Transverse colon (tissue), 4 donors: ENCODE data around the gene GRM4. TPM values are rescaled to one million over a fixed set of nuclear protein-coding genes. Genes with fewer than 3 reads are reported as not detected.

Experiments used
- DNase-seq: peaks from one replicate; pipeline ENCODE4 v3.0.0-alpha.2; 2019
- H3K27ac ChIP-seq, 4 donors: fragments of 200-600 bp; sonication (generic); 2 replicates each; pipeline ENCODE4 v1.5.1; 2016 to 2018; ENCODE audit warnings: inconsistent platforms in 4 of 4
- H3K27me3 ChIP-seq: fragments of 200-600 bp; sonication (generic); 2 replicates; pipeline ENCODE4 v1.5.1; 2017; ENCODE audit warnings: inconsistent platforms
- H3K36me3 ChIP-seq, 4 donors: fragments of 200-600 bp; sonication (generic); 2 replicates each; pipeline ENCODE4 v1.5.1; 2017 to 2019; ENCODE audit warnings: inconsistent platforms in 4 of 4
- H3K4me1 ChIP-seq, 4 donors: fragments of 200-600 bp; sonication (generic); 2 replicates each; pipeline ENCODE4 v1.5.1; 2017 to 2020; ENCODE audit warnings: inconsistent platforms in 4 of 4
- H3K4me3 ChIP-seq, 4 donors: fragments of 200-600 bp; sonication (generic); 1 replicate in 1 of 4; 2 replicates in 3 of 4; pipeline versions ENCODE4 v1.5.1 to v1.6.1; 2017 to 2019; ENCODE audit warnings: inconsistent platforms in 4 of 4
- H3K9me3 ChIP-seq, 2 donors: fragments of 200-600 bp; sonication (generic); 2 replicates each; pipeline ENCODE4 v1.5.1; 2017 to 2019; ENCODE audit warnings: inconsistent platforms in 2 of 2
- EP300 ChIP-seq: sonication (generic); formaldehyde crosslinking; IDR thresholded peaks from one replicate; pipeline ENCODE4 v1.6.1; 2017; ENCODE audit warnings: antibody characterized with exemption, low read depth
- POLR2A ChIP-seq: fragments of 450-650 bp; IDR thresholded peaks from one replicate; pipeline ENCODE4 v1.6.1; 2016; ENCODE audit warnings: antibody characterized with exemption, mild to moderate bottlenecking, moderate library complexity
- POLR2AphosphoS5 ChIP-seq, 3 donors: sonication (generic); formaldehyde crosslinking; IDR thresholded peaks; one replicate each; pipeline ENCODE4 v1.6.1; 2016; ENCODE audit warnings: antibody characterized with exemption in 3 of 3
- WGBS, 2 donors: methylation state at CpG; one replicate each; pipeline ENCODE4 v1.1.5; 2018; ENCODE audit warnings: low coverage in 1 of 2; 5-methylcytosine and 5-hydroxymethylcytosine counted together
- in situ Hi-C, 4 donors: fragments of 200-750 bp; cut with MboI; loops; one replicate each; pipeline versions ENCODE4 v1.15.0 to v1.15.1; 2017; ENCODE audit warnings: low sequenced_read_pairs in 3 of 4, low pct_ligation_motif_present in 1 of 4, low pct_unique_long_range_greater_than_20kb in 1 of 4
- intact Hi-C: fragments of 100-400 bp; cut with DNase I; formaldehyde crosslinking; loops from one replicate; pipeline ENCODE4 v1.15.1; 2023; ENCODE audit warnings: low total_unique reads
- total RNA-seq, 4 donors: library from RNA; depleted of rRNA; stranded (reverse); fragments of >200 nt; gene quantifications; one replicate each; pipeline ENCODE4 v1.1.0, GENCODE V29; 2016
- TF ChIP-seq, protein P1 (sequence below), 5 experiments: fragments of 200-600 bp in 3 of 5; fragments of 450-650 bp in 2 of 5; sonication (generic) in 3 of 5; IDR thresholded peaks; 1 replicate in 2 of 5; 2 replicates in 3 of 5; pipeline ENCODE4 v1.5.1; 2016 to 2017; ENCODE audit warnings: antibody characterized with exemption in 5 of 5, inconsistent platforms in 3 of 5, mild to moderate bottlenecking in 2 of 5, moderate library complexity in 1 of 5

Gene GRM4
- total RNA-seq, 4 donors from 2014 or later = not detected

DNA sequence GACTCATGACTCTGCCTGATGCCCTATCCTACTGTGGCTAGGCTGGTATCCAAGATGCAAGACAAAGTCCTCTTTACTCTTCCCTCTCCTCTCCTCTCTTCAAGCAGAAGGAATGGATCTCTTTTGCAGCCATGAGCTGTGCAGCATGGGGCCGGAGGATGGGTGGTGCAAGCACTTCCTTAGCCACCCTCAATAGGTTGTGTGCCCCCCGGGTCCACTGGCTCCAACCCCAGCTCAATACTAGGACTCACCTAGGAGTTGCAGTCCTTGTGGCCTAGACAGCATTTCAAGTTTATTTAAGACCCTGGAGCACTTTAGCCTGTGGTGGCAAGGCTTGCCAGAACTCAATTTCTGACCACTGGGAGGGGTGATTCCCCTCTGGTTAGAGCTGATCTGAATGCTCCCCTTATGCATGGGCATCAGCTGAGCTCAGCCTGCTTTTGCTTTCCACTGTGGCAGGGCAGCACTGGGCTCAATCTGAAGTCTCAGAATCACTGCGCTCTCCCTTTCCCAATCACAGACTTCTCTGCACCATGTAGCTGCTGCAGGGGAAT, 29.0 kb upstream of the GRM4 start:
- H3K27ac ChIP-seq = no peak overlapping the region
- no peak for DNase-seq
- no peaks in the 10 kb centered on the region for H3K36me3 ChIP-seq
- no peaks in the 10 kb centered on the region for H3K27me3 ChIP-seq
- H3K9me3 ChIP-seq = no peaks in the 10 kb centered on the region
- in situ Hi-C loops = loop anchor here (25.0 kb wide), 2 partner anchors 413 to 437 kb away; no protein-coding TSS in a partner anchor
- WGBS, 2 donors = 100% methylated on average over 1 to 3 of the region's 3 CpGs
- intact Hi-C loops = no loop called here
- H3K4me3 ChIP-seq = no peak overlapping the region
- TF ChIP-seq POLR2A (no peak), EP300 (no peak), POLR2AphosphoS5 (IDR thresholded peaks at IDR 0.05) (no peak)
- TF ChIP-seq, protein P1, sequence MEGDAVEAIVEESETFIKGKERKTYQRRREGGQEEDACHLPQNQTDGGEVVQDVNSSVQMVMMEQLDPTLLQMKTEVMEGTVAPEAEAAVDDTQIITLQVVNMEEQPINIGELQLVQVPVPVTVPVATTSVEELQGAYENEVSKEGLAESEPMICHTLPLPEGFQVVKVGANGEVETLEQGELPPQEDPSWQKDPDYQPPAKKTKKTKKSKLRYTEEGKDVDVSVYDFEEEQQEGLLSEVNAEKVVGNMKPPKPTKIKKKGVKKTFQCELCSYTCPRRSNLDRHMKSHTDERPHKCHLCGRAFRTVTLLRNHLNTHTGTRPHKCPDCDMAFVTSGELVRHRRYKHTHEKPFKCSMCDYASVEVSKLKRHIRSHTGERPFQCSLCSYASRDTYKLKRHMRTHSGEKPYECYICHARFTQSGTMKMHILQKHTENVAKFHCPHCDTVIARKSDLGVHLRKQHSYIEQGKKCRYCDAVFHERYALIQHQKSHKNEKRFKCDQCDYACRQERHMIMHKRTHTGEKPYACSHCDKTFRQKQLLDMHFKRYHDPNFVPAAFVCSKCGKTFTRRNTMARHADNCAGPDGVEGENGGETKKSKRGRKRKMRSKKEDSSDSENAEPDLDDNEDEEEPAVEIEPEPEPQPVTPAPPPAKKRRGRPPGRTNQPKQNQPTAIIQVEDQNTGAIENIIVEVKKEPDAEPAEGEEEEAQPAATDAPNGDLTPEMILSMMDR (IDR thresholded peaks at IDR 0.05) = no peak
- no peaks in the 10 kb centered on the region for H3K4me1 ChIP-seq

DNA sequence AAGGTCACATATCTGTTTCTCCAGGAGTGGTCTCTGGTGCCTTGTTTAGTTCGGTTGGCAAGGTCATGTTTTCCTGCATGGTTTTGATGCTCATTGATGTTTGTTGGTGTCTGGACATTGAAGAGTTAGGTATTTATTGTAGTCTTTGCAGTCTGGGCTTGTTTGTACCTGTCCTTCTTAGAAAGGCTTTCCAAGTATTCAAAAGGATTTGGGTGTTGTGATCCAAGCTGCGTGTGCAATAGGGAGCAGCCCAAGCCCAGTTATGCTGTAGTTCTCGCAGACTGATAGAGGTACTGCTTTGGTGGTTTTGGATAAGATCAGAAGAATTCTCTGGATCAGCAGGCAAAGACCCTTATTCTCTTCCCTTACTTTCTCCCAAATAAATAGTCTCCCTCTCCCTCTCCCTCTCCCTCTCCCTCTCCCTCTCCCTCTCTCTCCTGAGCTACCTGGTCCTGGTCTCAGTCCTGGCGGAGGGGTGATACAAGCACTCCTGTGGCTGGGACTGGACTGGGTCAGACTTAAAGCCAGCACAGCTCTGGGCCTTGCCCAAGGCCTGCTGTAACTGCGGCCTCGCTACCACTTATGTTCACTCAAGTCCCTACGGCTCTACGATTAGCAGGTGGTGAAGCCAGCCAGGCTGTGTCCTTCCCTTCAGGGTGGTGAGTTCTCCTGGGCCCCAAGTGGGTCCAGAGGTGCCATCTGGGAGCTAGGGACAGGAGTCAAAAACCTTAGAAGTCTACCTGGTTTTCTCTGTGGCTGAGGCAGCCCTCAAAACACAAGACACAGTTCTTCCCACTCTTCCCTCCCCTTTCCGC, 27.3 kb upstream of the GRM4 start:
- no peaks in the 10 kb centered on the region for H3K4me1 ChIP-seq
- no peaks in the 10 kb centered on the region for H3K36me3 ChIP-seq
- intact Hi-C loops = no loop called here
- H3K27ac ChIP-seq = no peak overlapping the region
- DNase-seq = no peak
- no peaks in the 10 kb centered on the region for H3K9me3 ChIP-seq
- H3K4me3 ChIP-seq = no peak overlapping the region
- no peaks in the 10 kb centered on the region for H3K27me3 ChIP-seq
- in situ Hi-C loops = loop anchor here in 1 of 4 donors (25.0 kb wide), 1 partner anchor 411 kb away; no protein-coding TSS in a partner anchor
- no peak for TF ChIP-seq EP300
- no peak for TF ChIP-seq POLR2A
- TF ChIP-seq, protein P1 (IDR thresholded peaks at IDR 0.05) = no peak
- TF ChIP-seq POLR2AphosphoS5 (IDR thresholded peaks at IDR 0.05) = no peak
- 84 to 100% methylated on average over 1 to 8 of the region's 9 CpGs for WGBS, 2 donors

DNA sequence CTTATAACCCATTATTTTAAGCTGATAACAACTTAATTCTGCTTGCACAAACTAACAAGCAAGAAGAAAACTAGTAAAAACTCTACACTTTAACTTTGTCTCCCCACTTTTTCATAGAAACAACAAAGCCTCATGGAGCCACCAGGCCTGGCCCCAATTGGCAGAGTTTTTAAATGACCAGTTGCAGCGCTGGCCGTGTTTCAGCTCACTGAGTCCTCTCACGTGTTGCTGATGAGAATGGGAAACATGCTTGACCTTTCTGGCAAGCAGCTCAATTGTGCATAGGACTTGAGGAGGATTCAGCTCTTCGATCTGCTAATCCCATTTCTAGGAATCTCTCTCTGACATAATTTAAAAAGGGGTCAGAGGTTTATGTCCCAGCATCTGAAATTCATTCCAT, 24.5 kb upstream of the GRM4 start:
- intact Hi-C loops (no loop called here), in situ Hi-C loops (loop anchor here in 1 of 4 donors (25.0 kb wide), 1 partner anchor 408 kb away; no protein-coding TSS in a partner anchor)
- H3K27me3 ChIP-seq = no peaks in the 10 kb centered on the region
- TF ChIP-seq EP300 (no peak), POLR2A (no peak), POLR2AphosphoS5 (IDR thresholded peaks at IDR 0.05) (no peak)
- TF ChIP-seq, protein P1 (IDR thresholded peaks at IDR 0.05) = no peak
- no peaks in the 10 kb centered on the region for H3K36me3 ChIP-seq
- H3K4me3 ChIP-seq = no peak overlapping the region
- 70 to 88% methylated on average over 1 to 4 of the region's 4 CpGs for WGBS, 2 donors
- H3K9me3 ChIP-seq = no peaks in the 10 kb centered on the region
- no peaks in the 10 kb centered on the region for H3K4me1 ChIP-seq
- DNase-seq = no peak
- no peak overlapping the region for H3K27ac ChIP-seq

DNA sequence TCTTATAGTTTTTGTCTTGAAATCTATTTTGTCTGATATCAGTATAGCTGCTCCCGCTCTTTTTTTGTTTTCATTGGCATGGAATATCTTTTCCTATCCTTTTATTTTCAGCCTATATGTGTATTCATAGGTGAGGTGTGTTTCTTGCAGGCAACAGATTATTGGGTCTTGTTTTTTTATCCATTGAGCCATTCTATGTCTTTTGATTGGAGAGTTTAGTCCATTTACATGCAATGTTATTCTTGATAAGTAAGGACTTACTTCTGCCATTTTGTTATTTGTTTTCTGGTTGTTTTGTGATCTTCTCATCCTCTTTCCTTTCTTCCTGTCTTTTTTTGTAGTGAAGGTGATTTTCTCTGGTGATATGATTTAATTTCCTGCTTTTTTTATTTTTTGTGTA, 24.0 kb upstream of the GRM4 start:
- TF ChIP-seq EP300 = no peak
- no peak for TF ChIP-seq POLR2AphosphoS5 (IDR thresholded peaks at IDR 0.05)
- TF ChIP-seq POLR2A = no peak
- TF ChIP-seq, protein P1 (IDR thresholded peaks at IDR 0.05) = no peak
- no peak for DNase-seq
- H3K4me1 ChIP-seq = no peaks in the 10 kb centered on the region
- 100% methylated on average over 1 of the region's 1 CpG for WGBS, 2 donors
- no peaks in the 10 kb centered on the region for H3K9me3 ChIP-seq
- no peak overlapping the region for H3K27ac ChIP-seq
- no peaks in the 10 kb centered on the region for H3K27me3 ChIP-seq
- no peak overlapping the region for H3K4me3 ChIP-seq
- in situ Hi-C loops = loop anchor here in 2 of 4 donors (10.0 to 25.0 kb wide), 2 partner anchors 245 to 408 kb away; no protein-coding TSS in a partner anchor
- intact Hi-C loops = no loop called here
- H3K36me3 ChIP-seq = no peaks in the 10 kb centered on the region
